Measurements from ENCODE around the gene TMPRSS11A. TPM values are rescaled to one million over a fixed set of nuclear protein-coding genes. Genes with fewer than 3 reads are reported as not detected.

Gene TMPRSS11A
- total and polyA plus RNA-seq, 8 donors = 0.73 to 17.5 TPM; not detected in 6

DNA sequence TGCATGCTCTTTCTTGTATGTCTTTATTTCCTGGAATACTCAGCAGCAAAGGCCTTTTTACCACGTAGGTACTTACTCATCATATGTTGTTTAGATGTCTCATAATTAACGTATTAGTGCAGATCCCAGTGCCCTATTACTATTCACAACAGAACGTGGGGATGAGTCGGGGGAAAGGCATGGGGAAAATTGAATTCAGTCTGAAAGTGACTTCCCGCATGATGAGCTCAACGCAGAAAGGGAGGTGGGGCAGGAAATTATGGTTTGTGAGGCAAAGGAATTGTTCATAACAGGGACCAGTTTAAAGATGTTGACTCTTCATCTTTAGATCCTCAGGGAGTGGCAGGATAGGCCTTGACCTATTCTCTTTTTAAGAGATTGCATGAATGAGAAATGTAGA is 77.5 kb downstream of the TMPRSS11A start:
- no peak for TF ChIP-seq POLR2A (IDR thresholded peaks at IDR 0.05)
- TF ChIP-seq EP300 (IDR thresholded peaks at IDR 0.05) = no peak
- TF ChIP-seq CTCF (IDR thresholded peaks at IDR 0.05) = no peak
- TF ChIP-seq POLR2AphosphoS5 (IDR thresholded peaks at IDR 0.05) = no peak
- 49 to 67% (median 60%) methylated on average over 6 of the region's 6 CpGs for WGBS, 5 donors
- Histone ChIP-seq H3K27ac (no peak overlapping the region), H3K4me3 (no peak overlapping the region), H3K4me1 (no peaks in the 10 kb centered on the region), H3K9me3 (no peaks in the 10 kb centered on the region), H3K36me3 (no peaks in the 10 kb centered on the region), H3K27me3 (no peaks in the 10 kb centered on the region)
- intact Hi-C loops (cut with DNase I; ENCODE audit: low total_unique reads) = no loop called here
- no peak for DNase-seq

DNA sequence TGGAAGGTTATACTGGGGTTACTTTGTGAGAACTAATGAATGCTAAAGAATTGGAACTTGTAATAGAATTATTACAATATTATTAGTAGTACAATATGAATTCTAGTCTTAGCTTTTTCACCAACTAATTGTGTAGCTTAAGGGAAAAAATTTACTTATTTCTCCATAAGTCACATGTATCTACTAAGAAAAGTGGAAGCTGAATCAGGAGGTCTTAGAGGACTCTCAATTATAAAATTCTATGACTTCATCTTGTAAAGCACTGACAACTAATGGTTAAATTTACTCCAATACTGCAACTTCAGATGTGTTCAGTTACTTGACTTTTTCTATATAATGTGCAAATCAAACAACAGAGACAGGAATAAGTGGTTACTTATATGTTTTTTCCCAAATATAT is 78.6 kb downstream of the TMPRSS11A start:
- no peak for TF ChIP-seq POLR2A (IDR thresholded peaks at IDR 0.05)
- Histone ChIP-seq H3K9me3 (no peaks in the 10 kb centered on the region), H3K27ac (no peak overlapping the region), H3K4me3 (no peak overlapping the region), H3K27me3 (no peaks in the 10 kb centered on the region), H3K36me3 (no peaks in the 10 kb centered on the region), H3K4me1 (no peaks in the 10 kb centered on the region)
- intact Hi-C loops (cut with DNase I; ENCODE audit: low total_unique reads) = no loop called here
- no peak for DNase-seq

DNA sequence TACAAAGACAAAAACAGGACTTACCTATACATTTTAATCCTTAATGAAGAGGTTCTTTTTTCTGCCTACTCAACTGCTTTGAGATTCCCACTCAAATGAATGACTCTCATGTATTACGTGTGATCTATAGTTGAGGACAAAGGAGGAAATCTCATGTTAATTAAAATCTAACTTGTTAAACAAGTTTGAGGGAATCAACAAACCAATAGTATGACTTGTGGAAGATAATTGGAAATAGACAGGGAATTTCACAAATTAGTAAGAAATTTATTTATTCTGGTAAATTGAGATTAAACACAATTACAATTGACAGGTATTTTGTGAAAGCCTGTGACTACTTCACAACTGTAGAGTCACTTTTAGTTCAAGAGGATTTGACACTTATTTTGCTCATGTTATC is 79.4 kb downstream of the TMPRSS11A start, which contains the start of gene TMPRSS11D:
Gene TMPRSS11D, minus strand, starts transcription at position 101 of the 400 bp plus-strand sequence. Its CDS starts 69 bp downstream, at position 32.
- 61 to 85% (median 77%) methylated on average over 1 of the region's 1 CpG for WGBS, 5 donors
- Histone ChIP-seq H3K4me1 (no peaks in the 10 kb centered on the region), H3K4me3 (no peak within 1 kb of the TSS), H3K27me3 (no peaks in the 10 kb centered on the region), H3K9me3 (no peaks in the 10 kb centered on the region), H3K27ac (no peak within 1 kb of the TSS), H3K36me3 (no peaks in the 10 kb centered on the region)
- intact Hi-C loops (cut with DNase I; ENCODE audit: low total_unique reads) = no loop called here
- TF ChIP-seq CTCF (IDR thresholded peaks at IDR 0.05) = no peak
- no peak for TF ChIP-seq POLR2AphosphoS5 (IDR thresholded peaks at IDR 0.05)
- no peak for TF ChIP-seq EP300 (IDR thresholded peaks at IDR 0.05)
- no peak for TF ChIP-seq POLR2A (IDR thresholded peaks at IDR 0.05)
- no peak for DNase-seq

- Histone ChIP-seq H3K4me3 (no peak overlapping the region), H3K36me3 (no peaks in the 10 kb centered on the region), H3K4me1 (no peaks in the 10 kb centered on the region), H3K27me3 (no peaks in the 10 kb centered on the region), H3K9me3 (no peaks in the 10 kb centered on the region), H3K27ac (no peak overlapping the region)
- DNase-seq = no peak
- TF ChIP-seq CTCF (IDR thresholded peaks at IDR 0.05) = no peak
- WGBS, 5 donors = 71 to 78% (median 75%) methylated on average over 5 of the region's 5 CpGs
- intact Hi-C loops (cut with DNase I; ENCODE audit: low total_unique reads) = no loop called here
These were observed 79.8 kb downstream of the TMPRSS11A start for GRCh38 chr4:67883458-67883857.

DNA sequence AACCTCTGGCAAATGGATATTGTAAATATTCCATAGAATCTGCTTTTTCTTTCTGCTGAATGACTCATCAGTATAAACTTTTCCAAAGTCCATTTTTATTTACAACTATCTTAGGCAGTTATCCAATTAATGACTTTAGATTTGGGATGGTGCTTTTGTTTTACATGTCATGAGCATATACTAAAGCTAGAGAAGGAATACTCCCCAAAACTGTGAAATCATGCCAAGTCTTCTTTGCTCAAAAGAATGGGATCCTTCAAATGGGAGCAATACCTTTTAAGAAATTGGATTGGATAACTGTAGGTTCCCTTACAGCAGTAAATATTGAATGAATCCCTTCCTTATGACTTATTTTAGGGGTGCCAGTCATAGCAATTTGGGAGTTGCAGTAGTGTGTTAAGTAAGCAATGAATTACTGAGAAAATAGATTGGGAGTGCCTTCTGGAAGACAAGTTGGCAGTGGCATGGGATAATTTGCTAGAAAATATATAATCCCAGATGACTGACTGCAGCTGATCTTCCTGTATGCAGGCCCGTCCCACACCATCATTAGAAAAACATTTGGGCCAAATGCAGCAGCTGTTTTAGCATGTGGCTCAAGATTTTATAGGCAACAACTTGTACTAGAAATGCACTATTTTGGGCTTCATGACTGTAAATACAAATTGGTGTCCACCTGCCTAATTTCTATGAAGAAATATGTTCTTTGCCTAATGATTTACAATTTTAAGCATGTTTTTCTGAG is 82.3 kb downstream of the TMPRSS11A start:
- Histone ChIP-seq H3K27me3 (no peaks in the 10 kb centered on the region), H3K36me3 (no peaks in the 10 kb centered on the region), H3K4me1 (no peaks in the 10 kb centered on the region), H3K4me3 (no peak overlapping the region), H3K27ac (no peak overlapping the region), H3K9me3 (no peaks in the 10 kb centered on the region)
- intact Hi-C loops (cut with DNase I; ENCODE audit: low total_unique reads) = no loop called here
- 67 to 76% (median 69%) methylated on average over 1 of the region's 1 CpG for WGBS, 5 donors
- no peak for TF ChIP-seq POLR2A (IDR thresholded peaks at IDR 0.05)
- DNase-seq = peak in 1 of 2 donors; percentile 46
